Measurements from ENCODE around the gene PHF2. TPM values are rescaled to one million over a fixed set of nuclear protein-coding genes. Genes with fewer than 3 reads are reported as not detected.

PHF2 gene
- polyA plus RNA-seq, 3 donors, result 0.40 to 16.0 (median 0.97) TPM

DNA sequence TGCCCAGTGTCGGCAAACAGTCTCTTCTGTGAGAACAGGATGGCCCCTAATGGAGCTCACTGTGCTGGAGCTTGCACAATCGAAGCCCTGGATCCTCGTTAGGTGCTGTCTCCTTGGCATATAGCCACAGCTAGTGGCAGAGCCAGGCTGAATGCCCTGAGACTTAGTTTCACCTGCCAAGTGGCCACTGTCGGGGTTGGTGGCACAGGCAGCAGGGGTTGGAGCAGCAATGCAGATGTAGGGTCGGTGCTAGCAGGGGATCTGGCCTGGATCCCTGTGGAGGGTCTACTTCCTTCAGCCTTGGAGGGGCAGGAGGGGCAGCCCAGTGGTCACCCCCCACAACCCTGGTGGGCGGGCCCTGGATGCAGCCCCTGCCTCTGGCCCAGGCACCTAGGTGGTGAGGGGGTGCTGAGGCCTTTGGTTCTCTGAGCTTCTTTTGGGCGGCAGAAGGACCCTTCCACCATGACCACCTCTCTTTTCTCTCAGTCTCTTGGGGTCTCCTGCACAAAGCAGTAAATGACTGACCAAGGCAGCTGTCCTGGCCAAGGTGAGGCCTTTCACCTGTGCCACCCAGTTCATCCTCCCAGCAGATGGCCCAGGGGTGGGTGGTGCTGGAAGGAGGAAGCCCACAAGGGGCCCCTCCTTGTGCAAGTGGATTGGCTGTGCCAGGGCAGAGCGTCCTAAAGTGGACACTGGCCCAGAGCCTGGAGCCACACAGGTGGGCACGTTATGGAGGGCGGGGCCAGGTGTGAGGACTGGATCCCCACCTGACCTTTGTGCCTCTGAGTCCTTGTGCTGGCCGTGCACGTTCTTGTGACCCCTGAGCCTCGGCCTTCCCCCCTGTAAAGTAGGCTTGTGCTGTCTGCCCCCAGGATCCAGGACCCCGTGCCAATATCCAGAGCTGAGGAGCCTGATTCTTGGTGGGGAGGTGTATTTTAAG, 44.8 kb downstream of the PHF2 start:
- Mint-ChIP-seq H3K27me3 (ENCODE audit: low read depth in 3 of 3) (no peaks in the 10 kb centered on the region), H3K9me3 (peaks cover 0 to 3% (median 0%) of the 10 kb centered on the region in 7 donors), H3K27ac (no peak overlapping the region), H3K4me1 (peaks cover 7% of the 10 kb centered on the region), H3K36me3 (peaks cover 8 to 11% of the 10 kb centered on the region in 2 donors), H3K4me3 (no peak overlapping the region)
- no peak overlapping the region for H3K27ac ChIP-seq (ENCODE audit: low read depth in 1 of 2, low read length in 2 of 2)
- no peak overlapping the region for H3K4me3 ChIP-seq (replicated peaks in 1 of 3; ENCODE audit: low read depth in 2 of 3, low read length in 3 of 3)
- DNase-seq, result no peak
- 88% methylated on average over 11 of the region's 14 CpGs for WGBS (ENCODE audit: insufficient coverage)
- no peak overlapping the region for H3K4me2 ChIP-seq (replicated peaks; ENCODE audit: extremely low read depth, low read length, poor library complexity, severe bottlenecking)
- H3K9ac ChIP-seq (ENCODE audit: insufficient read depth, low read length, poor library complexity, severe bottlenecking), result no peak overlapping the region
- no peaks in the 10 kb centered on the region for H3K4me1 ChIP-seq (ENCODE audit: control insufficient read depth in 1 of 2, insufficient read depth in 2 of 2, low read length in 2 of 2)
- no peak overlapping the region for H2AFZ ChIP-seq (ENCODE audit: insufficient read depth, low read depth, low read length, poor library complexity, severe bottlenecking)
- H3K9me3 ChIP-seq (replicated peaks in 1 of 2; ENCODE audit: control insufficient read depth in 1 of 2, insufficient read depth in 1 of 2, low read length in 2 of 2), result no peaks in the 10 kb centered on the region
- intact Hi-C loops (cut with micrococcal nuclease), result no loop called here
- H3K27me3 ChIP-seq (ENCODE audit: control insufficient read depth in 2 of 2, insufficient read depth in 2 of 2, low read length in 2 of 2), result no peaks in the 10 kb centered on the region
- peaks cover 0 to 5% of the 10 kb centered on the region in 2 donors for H3K36me3 ChIP-seq (replicated peaks in 1 of 2; ENCODE audit: control insufficient read depth in 1 of 2, insufficient read depth in 2 of 2, low read length in 2 of 2)
- no peak for TF ChIP-seq CTCF (IDR thresholded peaks at IDR 0.05)
- H4K20me1 ChIP-seq (ENCODE audit: insufficient read depth, low read length), result peaks cover 98% of the 10 kb centered on the region
- H3K79me2 ChIP-seq (ENCODE audit: insufficient read depth, low read length), result peaks cover 51% of the 10 kb centered on the region

- Histone ChIP-seq H3K27me3 (ENCODE audit: control insufficient read depth in 2 of 2, insufficient read depth in 2 of 2, low read length in 2 of 2) (no peaks in the 10 kb centered on the region), H4K20me1 (ENCODE audit: insufficient read depth, low read length) (peaks cover 93% of the 10 kb centered on the region), H3K27ac (ENCODE audit: low read depth in 1 of 2, low read length in 2 of 2) (no peak overlapping the region), H3K9ac (ENCODE audit: insufficient read depth, low read length, poor library complexity, severe bottlenecking) (no peak overlapping the region), H3K36me3 (replicated peaks in 1 of 2; ENCODE audit: control insufficient read depth in 1 of 2, insufficient read depth in 2 of 2, low read length in 2 of 2) (peaks cover 0 to 5% of the 10 kb centered on the region in 2 donors), H3K4me3 (replicated peaks in 1 of 3; ENCODE audit: low read depth in 2 of 3, low read length in 3 of 3) (no peak overlapping the region), H3K4me1 (ENCODE audit: control insufficient read depth in 1 of 2, insufficient read depth in 2 of 2, low read length in 2 of 2) (no peaks in the 10 kb centered on the region), H3K79me2 (ENCODE audit: insufficient read depth, low read length) (peaks cover 49% of the 10 kb centered on the region), H3K9me3 (replicated peaks in 1 of 2; ENCODE audit: control insufficient read depth in 1 of 2, insufficient read depth in 1 of 2, low read length in 2 of 2) (no peaks in the 10 kb centered on the region), H3K4me2 (replicated peaks; ENCODE audit: extremely low read depth, low read length, poor library complexity, severe bottlenecking) (no peak overlapping the region), H2AFZ (ENCODE audit: insufficient read depth, low read depth, low read length, poor library complexity, severe bottlenecking) (no peak overlapping the region)
- no peak overlapping the region for H3K27ac Mint-ChIP-seq
- no peak overlapping the region for H3K4me3 Mint-ChIP-seq
- no peaks in the 10 kb centered on the region for H3K27me3 Mint-ChIP-seq (ENCODE audit: low read depth in 3 of 3)
- 89% methylated on average over 1 of the region's 4 CpGs for WGBS (ENCODE audit: insufficient coverage)
- H3K4me1 Mint-ChIP-seq, result peaks cover 7% of the 10 kb centered on the region
- peaks cover 0 to 3% (median 0%) of the 10 kb centered on the region in 7 donors for H3K9me3 Mint-ChIP-seq
- intact Hi-C loops (cut with micrococcal nuclease), result no loop called here
- H3K36me3 Mint-ChIP-seq, result peaks cover 8% of the 10 kb centered on the region in 2 donors
- TF ChIP-seq CTCF (IDR thresholded peaks at IDR 0.05), result no peak
- no peak for DNase-seq
Measured at GRCh38 chr9:93621922-93622321, 45.5 kb downstream of the PHF2 start.

Data from CD14-positive monocyte (primary cell).